K562 (cell line): ENCODE data around the gene ELMO3. TPM values are rescaled to one million over a fixed set of nuclear protein-coding genes. Genes with fewer than 3 reads are reported as not detected.

Experiments
- ATAC-seq: fragments of 200-7000 bp; cut with Tn5 transposase; 3 replicates; pipeline ENCODE4 v1.9.1; 2020; ENCODE audit warnings: moderate library complexity
- BruUV-seq: library from RNA; stranded (reverse); fragments of 400-500 nt; replicated peaks from 2 replicates; lab custom pipeline; 2021; lab: Mats Ljungman, UMichigan
- CTCF ChIA-PET: fragments of 300-600 bp; formaldehyde crosslinking; extraction: SDS; loops from one replicate; lab custom pipeline; 2021; ENCODE audit warnings: low intra/inter-chr PET ratio; lab: Yijun Ruan, JAX
- POLR2A ChIA-PET: fragments of 300-600, 350-650 bp; sonication (Branson Sonifier 250); formaldehyde crosslinking; extraction: SDS; loops from one replicate; lab custom pipeline; 2021; ENCODE audit warnings: antibody characterized with exemption, inconsistent platforms; lab: Yijun Ruan, JAX
- DNase-seq, 4 experiments: peaks; one replicate each; pipeline versions ENCODE4 v3.0.0 to v3.0.0-alpha.2; 2011 to 2018; ENCODE audit warnings: low spot score in 3 of 4, mixed read lengths in 3 of 4; ENCODE audit errors: extremely low read depth in 1 of 4
- FAIRE-seq: peaks from 2 replicates; lab custom pipeline; 2011; peaks lifted over from hg19 to GRCh38; lab: Jason Lieb, UNC
- H2AFZ ChIP-seq: 2 replicates; pipeline ENCODE4 v1.6.0; 2011; ENCODE audit warnings: low read depth, low read length, control low read depth, inconsistent platforms
- H3K27ac ChIP-seq: fragments of 200-600 bp; 3 replicates; pipeline ENCODE4 v1.8.0; 2011; ENCODE audit warnings: low read depth, mild to moderate bottlenecking, control low read depth, inconsistent platforms, low read length, moderate library complexity, mixed read lengths; ENCODE audit errors: extremely low read depth
- H3K27me3 ChIP-seq, 2 experiments: fragments of 300-600 bp in 1 of 2; 2 replicates in 1 of 2; 3 replicates in 1 of 2; pipeline versions ENCODE4 v1.6.0 to v1.8.0; 2011; ENCODE audit warnings: inconsistent platforms in 2 of 2, low read length in 2 of 2, mild to moderate bottlenecking in 1 of 2, mixed read lengths in 1 of 2, moderate library complexity in 1 of 2; ENCODE audit not compliant: control insufficient read depth in 2 of 2, insufficient read depth in 2 of 2
- H3K36me3 ChIP-seq: fragments of 300-600 bp; 3 replicates; pipeline ENCODE4 v1.8.0; 2011; ENCODE audit warnings: mild to moderate bottlenecking, low read length, inconsistent platforms; ENCODE audit not compliant: control insufficient read depth, insufficient read depth
- H3K4me1 ChIP-seq, 2 experiments: fragments of 200-600 bp in 1 of 2; replicated peaks in 1 of 2; 2 replicates in 1 of 2; 3 replicates in 1 of 2; pipeline versions ENCODE4 v1.5.1 to v1.8.0; 2011; ENCODE audit warnings: inconsistent platforms in 2 of 2, low read length in 2 of 2, mild to moderate bottlenecking in 1 of 2, mixed read lengths in 1 of 2, moderate library complexity in 1 of 2; ENCODE audit not compliant: control insufficient read depth in 2 of 2, insufficient read depth in 2 of 2
- H3K4me2 ChIP-seq: 2 replicates; pipeline ENCODE4 v1.6.1; 2011; ENCODE audit warnings: low read length, control low read depth, inconsistent platforms, mixed read lengths; ENCODE audit not compliant: insufficient read depth
- H3K4me3 ChIP-seq: fragments of 200-600 bp; sonication (generic), shearing (Covaris generic); 2 replicates; pipeline ENCODE4 v1.5.1; 2016; ENCODE audit warnings: control low read depth, inconsistent platforms
- H3K79me2 ChIP-seq: fragments of 200-600 bp; 3 replicates; pipeline ENCODE4 v1.8.0; 2011; ENCODE audit warnings: low read length, inconsistent platforms; ENCODE audit not compliant: control insufficient read depth, insufficient read depth
- H3K9ac ChIP-seq, 2 experiments: 2 replicates each; pipeline versions ENCODE4 v1.6.0 to v1.6.1; 2011; ENCODE audit warnings: low read depth in 2 of 2, low read length in 2 of 2, control low read depth in 1 of 2, inconsistent platforms in 1 of 2, mild to moderate bottlenecking in 1 of 2, mixed read lengths in 1 of 2; ENCODE audit not compliant: insufficient read depth in 1 of 2
- H3K9me1 ChIP-seq: one replicate; pipeline ENCODE4 v1.6.0; 2011; ENCODE audit warnings: inconsistent platforms, mild to moderate bottlenecking, low read length, moderate library complexity; ENCODE audit not compliant: control insufficient read depth, insufficient read depth
- H3K9me3 ChIP-seq: replicated peaks from 2 replicates; pipeline ENCODE4 v1.5.1; 2011; ENCODE audit warnings: low read depth, low read length, inconsistent platforms; ENCODE audit not compliant: control insufficient read depth, insufficient read depth
- H4K20me1 ChIP-seq: replicated peaks from 2 replicates; pipeline ENCODE4 v1.6.1; 2011; ENCODE audit warnings: low read length, inconsistent platforms, mixed read lengths; ENCODE audit not compliant: control insufficient read depth, insufficient read depth
- ELF1 ChIP-seq: fragments of 200-800 bp; sonication (Bioruptor generic); IDR thresholded peaks from 2 replicates; pipeline ENCODE4 v1.6.1; 2016; ENCODE audit warnings: missing genetic modification characterization, missing compliant biosample characterization
- FOXK1 ChIP-seq: sonication (generic); formaldehyde crosslinking; IDR thresholded peaks from 2 replicates; pipeline ENCODE4 v1.8.0; 2022; ENCODE audit warnings: missing genetic modification reagents, mild to moderate bottlenecking, borderline replicate concordance
- RUNX1 ChIP-seq: sonication (generic); IDR thresholded peaks from 2 replicates; pipeline ENCODE4 v1.6.1; 2016; ENCODE audit warnings: antibody characterized with exemption, low read depth
- SETDB1 ChIP-seq: IDR thresholded peaks from one replicate; pipeline ENCODE4 v1.6.1; 2012; ENCODE audit warnings: low read length, control low read depth, inconsistent platforms
- SIN3B ChIP-seq: fragments of 450-650 bp; IDR thresholded peaks from 2 replicates; pipeline ENCODE4 v1.6.1; 2017; ENCODE audit warnings: low read depth, mild to moderate bottlenecking, moderate library complexity
- SNRNP70 ChIP-seq: fragments of 200-400 bp; formaldehyde crosslinking; optimal IDR thresholded peaks from 2 replicates; pipeline ENCODE3; 2017; ENCODE audit warnings: low read depth, low read length
- YY1 ChIP-seq, 3 experiments: IDR thresholded peaks; 2 replicates each; pipeline ENCODE4 v1.6.1; 2011; ENCODE audit warnings: low read length in 2 of 3, mild to moderate bottlenecking in 2 of 3, moderate library complexity in 2 of 3, borderline replicate concordance in 1 of 3, control low read depth in 1 of 3, low read depth in 1 of 3; ENCODE audit not compliant: insufficient read depth in 3 of 3, insufficient replicate concordance in 2 of 3, control insufficient read depth in 1 of 3, insufficient read length in 1 of 3; ENCODE audit errors: extremely low read depth in 1 of 3
- WGBS: fragments of 100-300 bp; shearing (Covaris generic); methylation state at CpG from one replicate; pipeline ENCODE4 v1.1.6; 2016; ENCODE audit warnings: low coverage, mixed read lengths; ENCODE audit not compliant: insufficient coverage; ENCODE audit errors: missing lambda C conversion rate; 5-methylcytosine and 5-hydroxymethylcytosine counted together
- in situ Hi-C: fragments of 300-500 bp; cut with MboI; formaldehyde crosslinking; loops from 4 replicates; pipeline ENCODE4 v1.15.0; 2018; ENCODE audit warnings: inconsistent platforms, mixed read lengths
- intact Hi-C: fragments of 100-400 bp; cut with micrococcal nuclease; formaldehyde crosslinking; loops from 2 replicates; pipeline ENCODE4 v1.14.2; 2022
- polyA plus RNA-seq, 8 experiments: library from polyadenylated mRNA; depleted of rRNA in 4 of 8; stranded (reverse) in 5 of 8; unstranded in 3 of 8; fragments of >200 nt; fragmentation: Nextera tagmentation in 2 of 8; fragmentation: Illumina TruSeq in 1 of 8; extraction: Ambion mirVana in 2 of 8; extraction: Trizol in 1 of 8; gene quantifications; 2 replicates each; pipeline versions ENCODE4 v1.2.1 to v1.2.3, GENCODE V29; 2011 to 2014; ENCODE audit warnings: inconsistent platforms in 1 of 8, missing spikeins in 1 of 8
- total RNA-seq, 7 experiments: library from RNA; depleted of rRNA in 6 of 7; stranded (reverse); fragments of >200 nt in 6 of 7; fragmentation: Illumina TruSeq in 2 of 7; extraction: Trizol in 2 of 7; gene quantifications; 2 replicates each; pipeline versions ENCODE4 v1.2.1 to v1.2.3, GENCODE V29; 2011 to 2021; ENCODE audit warnings: low replicate concordance in 1 of 7
- TF ChIP-seq, protein P1 (sequence below), 3 experiments: fragments of 200-800 bp in 1 of 3; fragments of 250-450 bp in 1 of 3; fragments of 450-650 bp in 1 of 3; sonication (Bioruptor Pico) in 1 of 3; sonication (Bioruptor generic) in 1 of 3; formaldehyde crosslinking in 1 of 3; IDR thresholded peaks; 2 replicates each; pipeline versions ENCODE4 v1.6.1 to v1.8.0; 2016 to 2022; ENCODE audit warnings: mild to moderate bottlenecking in 2 of 3, missing genetic modification characterization in 2 of 3, missing compliant biosample characterization in 1 of 3, moderate library complexity in 1 of 3
- TF ChIP-seq, protein P2 (sequence below): fragments of 250-450 bp; sonication (Bioruptor Pico); IDR thresholded peaks from 2 replicates; pipeline ENCODE4 v1.5.0; 2021

Gene ELMO3
- total and polyA plus RNA-seq, 9 of the 15 experiments (the other 6 are each of a cell fraction or from before 2014, with no cell fraction given), result 0.04 to 5.1 (median 1.5) TPM

DNA sequence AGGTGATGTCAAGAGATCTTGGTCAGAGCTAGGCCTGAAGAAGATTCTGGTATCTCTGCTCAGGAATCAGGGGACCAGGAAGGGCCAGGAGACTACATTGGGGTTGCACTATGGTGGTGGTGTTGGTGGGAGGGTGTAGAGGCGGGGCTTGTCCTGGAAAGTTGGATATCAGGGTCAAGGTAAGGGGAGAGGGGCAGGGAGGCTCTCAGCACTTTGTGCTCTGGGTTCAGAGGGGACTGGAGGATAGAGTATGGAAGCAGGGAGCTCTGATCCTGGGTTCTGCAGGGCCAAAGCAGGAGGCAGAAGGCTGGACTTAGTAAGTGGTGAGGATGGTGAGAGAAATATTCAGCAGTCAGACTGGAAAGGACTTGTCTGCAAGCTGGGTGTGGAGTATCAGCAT lies 25.6 kb upstream of the ELMO3 start:
- H4K20me1 ChIP-seq, result no peaks in the 10 kb centered on the region
- H3K9me1 ChIP-seq, result no peaks in the 10 kb centered on the region
- H3K27me3 ChIP-seq, result no peaks in the 10 kb centered on the region
- no TSS peak for BruUV-seq
- no peak for FAIRE-seq
- H3K79me2 ChIP-seq, result no peaks in the 10 kb centered on the region
- H3K27ac ChIP-seq, result no peak overlapping the region
- WGBS, result 44% methylated on average over 1 of the region's 1 CpG
- no peaks in the 10 kb centered on the region for H3K9me3 ChIP-seq
- in situ Hi-C loops (loop anchor here (25.0 kb wide), 1 partner anchor 211 kb away; the partner anchor contains the start of gene CES3), intact Hi-C loops (no loop called here)
- TF ChIP-seq SIN3B, result no peak
- TF ChIP-seq SNRNP70, result no peak
- no peak for TF ChIP-seq RUNX1
- TF ChIP-seq, protein P1, sequence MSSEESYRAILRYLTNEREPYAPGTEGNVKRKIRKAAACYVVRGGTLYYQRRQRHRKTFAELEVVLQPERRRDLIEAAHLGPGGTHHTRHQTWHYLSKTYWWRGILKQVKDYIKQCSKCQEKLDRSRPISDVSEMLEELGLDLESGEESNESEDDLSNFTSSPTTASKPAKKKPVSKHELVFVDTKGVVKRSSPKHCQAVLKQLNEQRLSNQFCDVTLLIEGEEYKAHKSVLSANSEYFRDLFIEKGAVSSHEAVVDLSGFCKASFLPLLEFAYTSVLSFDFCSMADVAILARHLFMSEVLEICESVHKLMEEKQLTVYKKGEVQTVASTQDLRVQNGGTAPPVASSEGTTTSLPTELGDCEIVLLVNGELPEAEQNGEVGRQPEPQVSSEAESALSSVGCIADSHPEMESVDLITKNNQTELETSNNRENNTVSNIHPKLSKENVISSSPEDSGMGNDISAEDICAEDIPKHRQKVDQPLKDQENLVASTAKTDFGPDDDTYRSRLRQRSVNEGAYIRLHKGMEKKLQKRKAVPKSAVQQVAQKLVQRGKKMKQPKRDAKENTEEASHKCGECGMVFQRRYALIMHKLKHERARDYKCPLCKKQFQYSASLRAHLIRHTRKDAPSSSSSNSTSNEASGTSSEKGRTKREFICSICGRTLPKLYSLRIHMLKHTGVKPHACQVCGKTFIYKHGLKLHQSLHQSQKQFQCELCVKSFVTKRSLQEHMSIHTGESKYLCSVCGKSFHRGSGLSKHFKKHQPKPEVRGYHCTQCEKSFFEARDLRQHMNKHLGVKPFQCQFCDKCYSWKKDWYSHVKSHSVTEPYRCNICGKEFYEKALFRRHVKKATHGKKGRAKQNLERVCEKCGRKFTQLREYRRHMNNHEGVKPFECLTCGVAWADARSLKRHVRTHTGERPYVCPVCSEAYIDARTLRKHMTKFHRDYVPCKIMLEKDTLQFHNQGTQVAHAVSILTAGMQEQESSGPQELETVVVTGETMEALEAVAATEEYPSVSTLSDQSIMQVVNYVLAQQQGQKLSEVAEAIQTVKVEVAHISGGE (CRISPR knock-in tag; IDR thresholded peaks at IDR 0.05), result no peak
- no peak for TF ChIP-seq YY1 (IDR thresholded peaks at IDR 0.05; ENCODE audit: borderline replicate concordance in 1 of 3, control insufficient read depth in 1 of 3, extremely low read depth in 1 of 3, insufficient read depth in 3 of 3, insufficient read length in 1 of 3, insufficient replicate concordance in 2 of 3, low read depth in 1 of 3, low read length in 2 of 3)
- TF ChIP-seq, protein P2, sequence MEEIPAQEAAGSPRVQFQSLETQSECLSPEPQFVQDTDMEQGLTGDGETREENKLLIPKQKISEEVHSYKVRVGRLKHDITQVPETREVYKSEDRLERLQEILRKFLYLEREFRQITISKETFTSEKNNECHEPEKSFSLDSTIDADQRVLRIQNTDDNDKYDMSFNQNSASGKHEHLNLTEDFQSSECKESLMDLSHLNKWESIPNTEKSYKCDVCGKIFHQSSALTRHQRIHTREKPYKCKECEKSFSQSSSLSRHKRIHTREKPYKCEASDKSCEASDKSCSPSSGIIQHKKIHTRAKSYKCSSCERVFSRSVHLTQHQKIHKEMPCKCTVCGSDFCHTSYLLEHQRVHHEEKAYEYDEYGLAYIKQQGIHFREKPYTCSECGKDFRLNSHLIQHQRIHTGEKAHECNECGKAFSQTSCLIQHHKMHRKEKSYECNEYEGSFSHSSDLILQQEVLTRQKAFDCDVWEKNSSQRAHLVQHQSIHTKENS (CRISPR knock-in tag), result no peak
- no peak for TF ChIP-seq SETDB1
- TF ChIP-seq ELF1 (tag), result no peak
- TF ChIP-seq FOXK1 (CRISPR knock-in tag), result no peak
- no peak overlapping the region for H3K4me2 ChIP-seq
- peaks cover 18 to 53% of the 10 kb centered on the region in 2 experiments; a peak in 4 of 5 replicates for H3K4me1 ChIP-seq
- CTCF ChIA-PET, result interaction anchor here (0.6 kb wide), 1 partner anchor 225 kb away, joined by 3 read pairs; no protein-coding TSS in a partner anchor
- H3K36me3 ChIP-seq, result no peaks in the 10 kb centered on the region
- POLR2A ChIA-PET, result interaction anchor here (0.6 to 1.1 kb wide), 2 partner anchors 8 to 182 kb away, joined by 3 read pairs; no protein-coding TSS in a partner anchor
- DNase-seq, result no peak
- no peak overlapping the region for H3K4me3 ChIP-seq
- no peak for ATAC-seq
- H3K9ac ChIP-seq, result peak overlapping the region in 1 of 2 experiments; percentile 76; a peak in 1 of 4 replicates
- H2AFZ ChIP-seq, result no peak overlapping the region
